Natural killer cell (primary cell): ENCODE data around the gene KRT76. TPM values are rescaled to one million over a fixed set of nuclear protein-coding genes. Genes with fewer than 3 reads are reported as not detected.

Experiments used
- ATAC-seq, 3 donors: fragments of 150-1000 bp in 2 of 3; fragments of 200-7000 bp in 1 of 3; cut with Tn5 transposase; 1 replicate in 1 of 3; 2 replicates in 2 of 3; pipeline ENCODE4 v1.10.0; 2021; ENCODE audit warnings: mild to moderate bottlenecking in 2 of 3, moderate library complexity in 2 of 3
- DNase-seq, 2 donors: peaks; one replicate each; pipeline versions ENCODE4 v3.0.0 to v3.0.0-alpha.2; 2013 to 2021; ENCODE audit warnings: mixed read lengths in 1 of 2
- H3K27ac ChIP-seq: one replicate; pipeline ENCODE4 v1.5.1; 2013; ENCODE audit warnings: mild to moderate bottlenecking, low read length
- H3K27me3 ChIP-seq: one replicate; pipeline ENCODE4 v1.6.1; 2013; ENCODE audit warnings: low read length; ENCODE audit not compliant: control insufficient read depth, insufficient read depth
- H3K36me3 ChIP-seq: one replicate; pipeline ENCODE4 v1.6.1; 2013; ENCODE audit warnings: low read length; ENCODE audit not compliant: control insufficient read depth, insufficient read depth
- H3K4me1 ChIP-seq: one replicate; pipeline ENCODE4 v1.6.1; 2013; ENCODE audit warnings: low read length; ENCODE audit not compliant: control insufficient read depth, insufficient read depth
- H3K4me3 ChIP-seq: one replicate; pipeline ENCODE4 v1.5.1; 2013; ENCODE audit warnings: low read length
- H3K9me3 ChIP-seq: one replicate; pipeline ENCODE4 v1.6.1; 2013; ENCODE audit warnings: low read length; ENCODE audit not compliant: control insufficient read depth, insufficient read depth
- H3K27ac Mint-ChIP-seq, 2 donors: one replicate each; pipeline ENCODE4 v1.8.0; 2022; ENCODE audit warnings: mild to moderate bottlenecking in 2 of 2, mixed read lengths in 2 of 2, moderate library complexity in 1 of 2
- H3K27me3 Mint-ChIP-seq, 2 donors: one replicate each; pipeline ENCODE4 v1.8.0; 2022; ENCODE audit warnings: low read depth in 2 of 2, mixed read lengths in 2 of 2
- H3K36me3 Mint-ChIP-seq: one replicate; pipeline ENCODE4 v1.8.0; 2022; ENCODE audit warnings: mixed read lengths
- H3K4me1 Mint-ChIP-seq, 2 donors: one replicate each; pipeline ENCODE4 v1.8.0; 2022; ENCODE audit warnings: mixed read lengths in 2 of 2
- H3K4me3 Mint-ChIP-seq: one replicate; pipeline ENCODE4 v1.8.0; 2022; ENCODE audit warnings: mild to moderate bottlenecking, moderate library complexity, mixed read lengths
- H3K9me3 Mint-ChIP-seq, 2 donors: one replicate each; pipeline ENCODE4 v1.8.0; 2022; ENCODE audit warnings: mixed read lengths in 2 of 2
- CTCF ChIP-seq: fragments of 200-600 bp; IDR thresholded peaks from one replicate; pipeline ENCODE4 v1.8.0; 2022; ENCODE audit warnings: antibody characterized with exemption
- WGBS: methylation state at CpG from one replicate; pipeline ENCODE4 v1.1.7; 2013; ENCODE audit warnings: missing lambda C conversion rate; ENCODE audit not compliant: insufficient coverage; 5-methylcytosine and 5-hydroxymethylcytosine counted together
- intact Hi-C: fragments of 100-400 bp; cut with micrococcal nuclease; formaldehyde crosslinking; loops from one replicate; pipeline ENCODE4 v1.14.2; 2022
- total RNA-seq, 4 donors: library from RNA; stranded (reverse); fragments of 120-200 nt in 1 of 4; gene quantifications; one replicate each; pipeline versions ENCODE4 v1.2.3 to v1.2.4, GENCODE V29; 2013 to 2022

The KRT76 gene
- total RNA-seq, 3 donors from 2014 or later (not counting 1 experiment from before 2014, with no cell fraction given) = not detected

- Histone ChIP-seq H3K27me3 (no peaks in the 10 kb centered on the region), H3K9me3 (no peaks in the 10 kb centered on the region), H3K27ac (no peak overlapping the region), H3K36me3 (no peaks in the 10 kb centered on the region), H3K4me1 (no peaks in the 10 kb centered on the region), H3K4me3 (no peak overlapping the region)
- Mint-ChIP-seq H3K4me3 (no peak overlapping the region), H3K27ac (no peak overlapping the region), H3K9me3 (no peaks in the 10 kb centered on the region), H3K36me3 (no peaks in the 10 kb centered on the region), H3K4me1 (peaks cover 4 to 20% of the 10 kb centered on the region in 2 donors), H3K27me3 (peaks cover 9 to 20% of the 10 kb centered on the region in 2 donors)
- no peak for DNase-seq
- TF ChIP-seq CTCF = no peak
- WGBS = 89% methylated on average over 8 of the region's 8 CpGs
- intact Hi-C loops = no loop called here
- no peak for ATAC-seq
Measured at GRCh38 chr12:52817003-52817698, 40.0 kb upstream of the KRT76 start.

- H3K4me1 Mint-ChIP-seq = peaks cover 4 to 20% of the 10 kb centered on the region in 2 donors
- H3K4me3 Mint-ChIP-seq = no peak overlapping the region
- H3K27me3 Mint-ChIP-seq = peaks cover 9 to 20% of the 10 kb centered on the region in 2 donors
- H3K27ac Mint-ChIP-seq = no peak overlapping the region
- Histone ChIP-seq H3K4me1 (no peaks in the 10 kb centered on the region), H3K36me3 (no peaks in the 10 kb centered on the region), H3K27ac (no peak overlapping the region), H3K4me3 (no peak overlapping the region), H3K9me3 (no peaks in the 10 kb centered on the region), H3K27me3 (no peaks in the 10 kb centered on the region)
- no peak for ATAC-seq
- 88% methylated on average over 8 of the region's 9 CpGs for WGBS
- H3K9me3 Mint-ChIP-seq = no peaks in the 10 kb centered on the region
- TF ChIP-seq CTCF = no peak
- no peak for DNase-seq
- H3K36me3 Mint-ChIP-seq = no peaks in the 10 kb centered on the region
- intact Hi-C loops = no loop called here
Measured at GRCh38 chr12:52815676-52816588, 38.8 kb upstream of the KRT76 start.

DNA sequence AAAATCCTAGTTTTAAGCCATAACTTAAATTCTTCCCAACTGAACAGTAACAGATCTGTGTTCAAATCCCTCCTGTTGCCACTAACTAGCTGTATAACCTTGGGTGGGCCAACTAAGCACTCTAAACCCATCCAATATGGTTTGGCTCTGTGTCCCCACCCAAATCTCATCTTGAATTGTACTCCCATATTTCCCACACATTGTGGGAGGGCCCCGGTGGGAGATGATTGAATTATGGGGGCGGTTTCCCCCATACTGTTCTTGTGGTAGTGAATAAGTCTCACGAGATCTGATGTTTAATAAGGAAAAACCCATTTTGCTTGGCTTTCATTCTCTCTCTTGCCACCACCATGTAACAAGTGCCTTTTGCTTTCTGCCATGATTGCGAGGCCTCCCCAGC lies 38.0 kb upstream of the KRT76 start:
- Histone ChIP-seq H3K4me3 (no peak overlapping the region), H3K27me3 (no peaks in the 10 kb centered on the region), H3K9me3 (no peaks in the 10 kb centered on the region), H3K27ac (no peak overlapping the region), H3K36me3 (no peaks in the 10 kb centered on the region), H3K4me1 (no peaks in the 10 kb centered on the region)
- Mint-ChIP-seq H3K4me1 (peaks cover 4 to 14% of the 10 kb centered on the region in 2 donors), H3K27me3 (peaks cover 11 to 20% of the 10 kb centered on the region in 2 donors), H3K27ac (no peak overlapping the region), H3K4me3 (no peak overlapping the region), H3K9me3 (no peaks in the 10 kb centered on the region), H3K36me3 (no peaks in the 10 kb centered on the region)
- WGBS = 90% methylated on average over 2 of the region's 4 CpGs
- DNase-seq (no peak), ATAC-seq (no peak)
- no peak for TF ChIP-seq CTCF
- intact Hi-C loops = no loop called here
